Stimulated activated CD4-positive, alpha-beta T cell treated with anti-CD3 and anti-CD28 coated beads, Interleukin-1b, Interleukin-23, amount 100 ng/mL, for 4 hours (primary cell): ENCODE data around the gene MRM2.

Source experiments
- DNase-seq, 2 donors: peaks; one replicate each; pipeline ENCODE4 v3.0.0-alpha.2; 2020; ENCODE audit warnings: low read depth in 2 of 2

Gene MRM2

DNA sequence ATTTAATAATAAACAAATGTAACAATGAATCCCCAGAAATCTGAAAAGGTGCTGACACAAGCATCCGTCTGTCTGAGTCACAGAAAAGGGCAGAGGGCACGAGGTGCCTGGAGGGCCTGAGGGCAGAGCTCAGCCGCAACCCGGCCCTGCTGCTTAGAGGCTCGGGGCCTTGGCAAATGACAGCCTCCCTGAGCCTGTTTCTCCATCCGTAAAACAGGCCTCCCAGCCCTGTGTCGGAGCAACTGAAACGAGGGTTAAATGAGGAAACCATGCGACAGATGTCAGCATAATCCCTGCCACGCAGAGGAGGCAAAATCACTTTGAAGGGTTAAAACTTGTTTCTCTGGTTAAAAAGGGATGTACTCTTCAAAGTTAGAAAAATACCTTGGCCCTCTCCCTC is 24.9 kb upstream of the MRM2 start:
- no peak for DNase-seq

DNA sequence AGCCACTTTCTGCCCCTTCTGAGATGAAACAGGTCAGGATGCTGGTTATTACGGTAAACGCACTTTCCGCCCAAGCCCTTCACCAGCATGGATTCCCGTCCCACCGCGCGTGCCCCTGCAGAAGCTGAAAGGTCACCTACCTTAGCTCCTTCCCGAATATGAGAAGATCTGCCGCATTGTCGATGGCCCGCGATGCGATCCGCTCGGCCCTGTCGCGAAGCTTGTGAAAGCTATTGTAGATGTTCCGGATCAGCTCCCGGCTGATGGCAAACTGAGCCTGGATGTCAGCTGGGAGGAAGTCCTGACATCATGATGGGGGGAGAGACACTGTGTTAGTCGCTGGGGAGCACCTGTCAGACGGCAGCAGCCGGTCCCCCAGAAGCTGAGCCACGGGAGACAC is 22.2 kb upstream of the MRM2 start:
- DNase-seq = no peak

DNA sequence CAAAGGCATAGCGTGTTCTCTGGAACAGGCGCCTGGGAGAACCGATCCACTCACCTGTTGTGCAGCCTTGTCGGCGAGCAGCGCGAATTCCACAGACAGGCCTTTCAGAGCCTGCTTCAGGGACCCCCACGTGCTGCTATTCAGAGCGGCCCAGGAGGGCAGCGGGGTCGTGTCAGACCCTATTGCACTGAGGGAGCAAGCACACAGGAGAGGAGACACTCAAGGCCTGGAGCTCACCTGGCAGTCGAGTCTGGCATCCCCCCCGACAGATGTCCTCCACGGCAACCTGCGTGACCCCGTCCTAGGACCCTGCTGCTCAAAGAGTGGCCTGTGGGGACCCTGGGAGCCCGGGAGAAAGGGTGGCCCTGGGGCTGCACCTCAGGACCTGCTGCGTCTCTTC is 21.2 kb upstream of the MRM2 start:
- DNase-seq = no peak

DNA sequence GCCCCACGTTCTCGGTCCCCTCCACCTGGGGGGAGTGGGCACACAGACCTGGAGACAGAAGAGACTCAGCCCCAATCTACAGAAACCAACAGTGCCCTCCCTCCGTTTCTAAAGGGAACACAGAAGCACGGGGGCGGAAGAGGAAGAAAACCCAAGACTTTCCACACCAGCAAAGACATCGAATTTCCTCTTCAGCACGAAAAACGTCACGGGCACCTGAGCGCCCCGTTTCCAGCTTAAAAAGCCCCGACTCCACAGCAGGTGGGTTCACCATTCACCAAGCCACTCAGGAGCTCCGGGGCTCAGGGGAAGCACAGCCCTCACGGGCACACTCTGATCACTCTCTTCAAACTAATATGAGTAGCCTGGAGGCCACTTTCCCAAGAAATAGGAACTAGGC is 19.6 kb upstream of the MRM2 start:
- DNase-seq = peak in 1 of 2 donors; percentile 32

DNA sequence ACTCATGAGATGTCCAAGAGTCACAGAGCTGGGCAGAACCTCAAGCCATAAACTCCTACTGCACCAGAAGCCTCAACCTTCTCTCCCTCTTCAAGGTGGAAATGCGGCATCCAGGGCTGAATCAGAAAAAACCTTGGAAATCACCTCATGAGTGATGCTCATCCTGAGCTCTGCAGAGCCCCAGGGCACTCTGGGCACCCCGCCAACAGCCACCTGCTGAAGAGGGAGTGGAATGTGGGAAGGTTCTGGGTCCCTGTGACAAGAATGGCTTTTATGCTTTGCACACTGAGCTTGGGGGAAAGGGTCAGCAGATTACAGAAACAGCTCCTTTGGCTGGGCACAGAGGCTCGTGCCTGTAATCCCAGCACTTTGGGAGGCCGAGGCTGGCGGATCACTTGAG is 18.8 kb upstream of the MRM2 start:
- DNase-seq = no peak

DNA sequence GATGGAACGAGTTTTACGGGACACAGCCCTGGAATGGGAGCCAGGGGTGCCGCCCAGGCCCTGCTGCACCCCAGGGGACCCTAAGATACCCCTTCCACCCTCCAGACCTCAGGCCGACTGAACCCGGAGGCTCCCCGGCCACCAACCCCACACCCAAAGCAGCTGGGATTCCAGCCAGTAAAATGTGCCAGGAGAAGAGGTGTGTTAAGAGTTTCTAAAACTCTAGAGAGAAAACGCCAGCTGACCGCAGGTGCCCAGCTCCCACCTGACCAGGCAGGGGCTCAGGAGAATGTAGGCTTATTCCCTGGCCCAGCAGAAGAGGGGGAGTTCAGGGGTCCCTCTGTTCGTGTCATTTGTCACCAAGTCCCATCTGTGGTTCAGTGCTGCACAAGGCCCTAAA is 17.5 kb upstream of the MRM2 start:
- no peak for DNase-seq

DNA sequence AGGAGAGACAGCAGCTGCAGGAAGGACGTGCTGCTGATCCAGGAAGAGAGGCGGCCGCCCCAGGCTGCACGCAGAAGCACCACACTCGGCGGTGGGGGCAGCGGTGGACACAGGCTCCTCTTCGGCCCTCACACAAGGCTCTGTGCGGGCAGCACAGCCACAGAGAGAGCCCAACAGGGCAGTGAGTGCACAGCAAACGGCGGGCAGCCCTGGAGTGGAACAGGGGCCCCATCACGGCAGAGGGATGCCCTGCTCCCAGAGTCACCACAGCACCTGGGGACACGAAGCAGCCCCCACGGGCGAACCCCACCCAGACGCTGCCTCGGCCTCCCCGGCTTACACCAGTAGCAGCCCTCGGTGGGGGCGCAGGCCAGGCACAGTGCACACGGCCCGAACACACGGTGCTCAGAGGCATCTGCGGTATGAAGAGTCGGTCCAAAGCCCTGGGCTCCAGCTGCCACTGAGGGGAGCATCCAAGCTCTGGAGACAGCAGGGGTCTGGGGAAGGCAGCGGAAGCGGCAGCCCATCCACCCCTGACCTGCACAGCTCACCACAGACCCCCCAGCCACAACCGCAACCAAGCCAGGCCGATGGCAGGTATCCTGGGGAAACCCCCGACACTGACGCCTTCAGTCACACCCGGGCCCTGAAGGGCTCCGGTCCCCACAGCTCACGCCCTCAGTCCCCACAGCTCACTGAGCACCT is 16.8 kb upstream of the MRM2 start:
- DNase-seq = no peak

DNA sequence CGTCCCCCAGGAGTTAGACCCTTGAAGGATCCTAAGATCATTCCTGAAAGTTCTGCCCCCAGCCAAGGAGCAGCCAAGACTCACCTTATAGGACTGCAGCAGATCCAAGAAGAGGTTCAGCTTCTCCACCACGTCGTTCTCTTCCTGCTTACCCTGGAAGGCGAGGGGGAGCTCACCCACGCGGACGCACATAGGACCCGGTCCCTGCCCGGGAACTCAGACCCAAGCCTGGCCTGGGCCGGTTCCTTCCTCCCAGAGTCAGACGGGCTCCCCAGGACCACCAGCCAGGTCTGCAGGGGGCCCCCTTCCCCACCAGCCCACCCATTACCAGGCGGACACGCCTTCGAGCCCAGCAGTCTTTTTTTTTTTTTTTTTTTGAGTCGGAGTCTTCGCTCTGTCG is 15.6 kb upstream of the MRM2 start:
- no peak for DNase-seq

DNA sequence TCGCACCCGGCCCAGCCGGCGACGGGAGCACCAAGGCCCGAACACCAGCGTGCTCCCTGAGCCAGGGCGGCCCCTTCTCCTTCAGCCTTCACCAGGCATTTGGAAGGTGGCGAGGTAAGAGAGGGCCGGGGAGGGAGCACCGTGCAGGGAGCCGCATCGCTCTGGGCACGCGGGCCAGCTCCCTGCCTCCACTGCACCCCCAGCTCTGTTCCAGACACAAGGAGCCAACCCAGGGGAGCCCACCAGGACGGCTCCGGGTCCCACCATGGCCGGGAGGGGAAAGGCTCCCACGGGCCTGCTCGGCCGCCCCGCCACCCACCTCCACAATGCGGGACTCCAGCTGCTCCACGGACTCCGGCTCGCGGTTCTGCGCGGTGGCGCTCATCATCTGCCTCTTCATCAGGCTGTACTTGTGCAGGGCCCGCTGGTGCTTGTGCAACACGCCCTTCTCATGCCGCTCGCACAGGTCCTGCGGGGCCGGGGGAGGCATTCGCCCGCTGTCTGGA is 15.1 kb upstream of the MRM2 start:
- no peak for DNase-seq

DNA sequence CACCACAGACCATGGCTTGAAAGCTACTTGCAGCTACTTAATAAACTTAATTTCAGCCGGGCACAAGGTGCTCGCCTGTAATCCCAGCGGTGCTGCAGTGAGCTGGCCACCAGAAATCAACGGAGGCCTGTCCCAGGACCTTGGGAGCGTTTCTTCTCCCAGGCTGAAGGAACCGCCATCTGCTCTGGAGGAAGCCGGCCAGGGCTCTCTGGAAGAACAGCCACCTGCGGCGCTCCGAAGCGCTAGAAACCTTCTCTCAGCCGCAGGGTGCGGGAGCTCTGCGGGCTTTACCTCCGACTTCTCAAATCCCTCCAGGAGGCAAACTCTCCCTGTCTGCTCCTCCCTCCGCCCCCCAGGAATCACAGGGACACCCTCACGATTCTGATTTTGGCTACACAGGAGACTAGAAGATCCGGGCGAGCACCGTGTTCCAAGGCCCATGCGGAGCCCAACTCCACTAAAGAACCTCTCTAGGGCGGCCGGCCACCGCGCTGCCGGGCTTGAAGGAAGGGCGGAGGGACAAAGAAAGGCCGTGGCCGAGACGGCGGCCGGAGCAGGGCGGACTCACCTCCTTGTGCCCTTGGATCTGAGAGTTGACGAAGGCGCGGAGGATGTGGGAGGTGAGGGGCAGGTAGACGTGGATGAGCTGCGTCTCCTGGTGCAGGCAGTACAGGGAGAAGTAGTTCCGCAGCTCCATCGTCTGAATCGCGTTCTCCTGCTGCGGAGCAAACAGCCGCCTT is 14.5 kb upstream of the MRM2 start:
- DNase-seq = no peak

DNA sequence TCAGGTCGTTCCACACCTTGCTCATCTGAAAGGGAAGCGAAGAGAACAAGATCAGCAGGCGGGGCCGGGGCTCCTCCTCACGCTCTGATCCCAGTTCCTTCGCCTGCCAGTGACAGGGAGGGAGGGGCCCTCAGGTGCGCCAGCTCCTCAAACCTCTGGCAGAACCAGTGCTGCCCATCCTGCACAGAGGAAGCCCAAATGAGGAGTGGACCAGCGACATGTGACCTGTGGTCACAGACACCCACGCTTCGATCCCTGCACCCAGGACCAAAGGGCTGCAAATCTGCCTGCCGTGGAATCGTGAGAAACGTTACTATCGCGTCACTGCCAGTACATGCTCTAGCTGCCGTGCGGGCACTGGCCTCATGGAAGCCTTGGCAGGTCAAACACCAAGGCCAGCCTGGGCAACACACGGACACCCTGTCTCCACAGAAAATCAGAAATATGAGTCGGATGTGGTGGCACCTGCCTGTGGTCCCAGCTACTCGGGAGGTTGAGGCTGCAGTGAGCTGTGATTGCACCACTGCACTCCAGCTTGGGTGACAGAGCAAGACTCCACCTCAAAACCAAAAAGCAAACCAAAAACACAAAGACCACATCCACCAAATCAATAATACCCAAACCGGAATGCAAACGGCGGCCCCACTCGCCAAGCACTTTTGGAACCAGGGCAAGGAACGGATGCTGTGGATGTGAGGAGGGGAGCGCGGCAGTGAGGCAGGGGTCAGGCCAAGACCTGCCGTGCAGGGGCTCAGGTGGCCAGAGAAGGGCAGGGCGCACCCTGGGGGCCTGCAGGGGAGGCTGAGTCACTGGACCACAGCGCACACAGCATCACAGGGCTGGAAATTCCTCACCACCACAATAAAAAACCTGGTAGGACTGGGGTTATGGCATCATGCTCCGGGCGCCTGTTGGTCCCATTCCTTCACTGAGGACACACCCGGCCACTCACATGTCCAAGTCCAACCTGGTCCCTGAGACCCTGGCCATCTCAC is 13.4 kb upstream of the MRM2 start:
- no peak for DNase-seq

DNA sequence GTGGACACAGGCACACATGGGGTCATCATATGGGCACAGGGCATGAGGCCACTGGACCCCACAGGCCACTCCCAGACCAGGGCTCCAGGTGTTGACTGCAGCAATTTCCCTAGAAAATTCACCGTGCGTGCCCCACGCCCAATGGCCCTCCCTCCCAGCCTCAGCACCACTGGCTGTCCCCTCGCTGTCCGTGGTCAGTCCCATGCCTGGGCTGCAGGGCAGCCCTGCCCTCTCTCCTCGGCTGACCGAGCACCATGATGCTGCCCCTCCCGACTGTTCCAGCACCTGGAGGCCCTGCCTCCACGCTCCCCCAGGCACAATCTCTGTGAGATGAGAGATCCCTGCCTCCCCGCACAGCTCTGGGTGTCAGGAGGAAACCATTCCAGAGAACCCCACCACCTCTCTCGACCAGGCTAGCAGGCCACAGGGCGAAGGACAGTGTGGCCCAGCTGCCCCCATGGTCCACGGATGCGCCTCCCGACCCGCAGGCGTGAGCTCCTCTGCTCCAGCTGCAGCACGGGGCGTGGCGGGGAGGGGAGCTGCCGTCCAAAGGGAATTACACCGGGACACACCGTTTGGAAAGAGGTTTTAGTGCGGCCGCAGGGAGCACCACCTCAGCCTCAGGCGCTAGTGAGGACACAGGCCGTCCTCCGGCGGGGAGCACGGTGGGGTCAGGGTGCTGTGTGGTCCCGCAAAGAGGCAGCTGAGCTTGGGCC is 12.6 kb upstream of the MRM2 start:
- no peak for DNase-seq

DNA sequence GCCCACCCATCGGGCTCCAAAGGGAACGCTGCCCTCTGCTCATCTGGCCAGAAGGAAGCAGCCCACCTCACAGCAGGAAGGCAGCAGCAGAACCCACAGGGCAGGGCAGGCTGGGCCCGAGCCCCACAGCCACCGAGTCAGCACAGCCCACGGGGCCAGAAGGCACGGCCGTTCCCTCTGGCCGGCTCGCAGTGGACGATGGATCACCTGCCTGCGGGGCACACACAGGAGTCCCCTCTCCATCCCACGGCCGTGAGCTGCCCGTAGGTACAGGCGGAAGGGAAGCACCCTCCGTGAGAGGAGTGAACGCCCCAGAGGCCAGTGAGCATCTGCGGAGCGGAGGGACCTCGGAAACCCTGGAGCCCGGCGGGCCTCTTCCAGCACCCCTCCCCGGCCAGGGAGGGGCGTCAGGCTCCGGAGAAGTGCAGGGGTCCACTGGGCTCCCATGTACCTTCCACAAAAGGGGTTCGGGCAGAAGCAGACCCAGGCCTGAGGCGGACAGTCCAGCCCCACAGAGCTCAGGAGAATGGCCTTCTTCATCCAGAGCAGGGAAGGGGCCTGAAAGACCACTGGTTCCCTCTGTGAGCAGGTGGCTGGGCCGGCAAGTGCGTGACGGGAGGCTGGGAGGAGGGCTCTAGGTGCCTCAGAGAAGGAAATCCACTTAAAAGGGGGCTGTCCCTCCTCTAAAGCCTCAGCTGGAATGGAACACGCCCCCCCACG is 11.7 kb upstream of the MRM2 start:
- DNase-seq = no peak

DNA sequence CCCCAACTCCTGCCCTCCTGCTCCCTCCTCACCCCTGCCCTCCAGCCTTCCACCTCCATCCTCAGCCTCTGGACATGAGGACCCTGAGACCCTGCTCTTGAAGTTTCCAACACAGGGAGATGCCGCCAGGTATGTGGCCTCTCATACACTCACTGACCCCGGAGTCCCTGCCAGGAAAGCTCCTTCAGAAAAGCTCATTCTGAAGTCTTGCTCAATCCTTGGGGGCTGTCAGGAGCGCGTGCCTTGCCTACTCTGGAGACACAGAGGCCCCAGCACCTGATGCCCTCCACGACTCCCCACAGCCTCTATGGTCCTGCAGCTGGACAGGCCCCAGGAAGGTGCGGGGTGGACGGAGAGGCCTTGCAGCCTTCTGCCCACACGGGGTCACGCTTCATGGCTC is 11.0 kb upstream of the MRM2 start:
- no peak for DNase-seq

DNA sequence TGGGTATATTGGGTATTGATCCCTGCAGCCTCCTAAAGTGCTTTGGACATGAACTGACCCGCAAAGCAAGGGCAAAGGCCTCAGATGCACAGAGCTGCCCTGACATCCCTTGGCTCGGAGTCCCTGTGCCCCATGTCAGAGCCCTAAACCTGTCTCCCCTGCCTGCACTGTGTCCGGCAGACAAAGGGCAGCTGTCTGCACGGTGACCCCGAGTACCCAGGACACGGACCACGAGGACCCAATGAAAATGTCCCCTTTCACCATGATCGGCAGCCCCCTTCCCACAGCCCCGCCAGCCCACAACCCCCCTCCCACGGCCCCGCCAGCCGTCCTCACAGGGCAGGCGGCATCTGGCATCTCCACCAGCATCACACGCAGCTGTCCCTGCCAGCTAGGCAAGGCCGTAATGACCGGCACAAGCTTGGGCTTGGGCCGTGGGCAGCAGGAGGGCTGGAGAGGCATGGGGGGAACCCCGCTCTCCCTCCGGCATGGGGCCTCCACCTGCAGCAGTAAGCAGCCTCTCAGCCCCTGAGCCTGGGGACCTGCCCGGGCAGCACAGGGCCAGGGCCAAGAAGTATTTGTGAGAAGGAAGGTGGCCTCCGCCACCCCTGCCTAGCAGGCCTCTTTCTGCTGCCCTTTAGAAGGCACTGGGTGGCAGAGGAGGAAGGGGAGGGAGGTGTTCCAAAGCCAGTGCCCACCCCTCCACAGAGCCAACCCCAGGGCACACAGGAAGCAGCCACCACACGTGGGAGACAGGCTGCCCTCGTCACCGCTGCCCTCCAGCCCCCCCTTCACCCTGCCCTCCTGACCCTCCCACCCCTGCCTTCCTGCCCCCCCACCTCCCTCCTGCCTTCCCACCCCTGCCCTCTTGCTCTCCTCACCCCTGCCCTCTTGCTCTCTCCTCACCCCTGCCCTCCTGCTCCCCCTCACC is 10.1 kb upstream of the MRM2 start:
- no peak for DNase-seq

DNA sequence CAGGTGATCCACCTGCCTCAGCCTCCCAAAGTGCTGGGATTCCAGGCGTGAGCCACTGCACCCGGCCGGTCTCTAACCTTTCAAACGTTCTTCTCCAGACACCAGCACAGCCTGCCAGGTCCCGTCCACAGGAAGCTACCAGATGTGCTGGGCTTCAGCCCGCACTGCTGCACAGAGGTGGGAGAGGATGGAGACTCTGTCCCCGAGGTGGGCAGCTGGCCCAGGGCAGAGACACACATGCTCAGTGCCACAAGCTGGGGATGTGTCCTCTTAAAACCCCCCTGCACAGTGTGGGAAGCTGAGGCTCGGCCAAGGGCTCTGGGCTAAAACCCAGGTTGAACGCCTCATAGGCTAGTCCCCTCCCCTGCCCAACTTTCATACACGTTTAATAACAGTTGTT is 9.4 kb upstream of the MRM2 start:
- no peak for DNase-seq

DNA sequence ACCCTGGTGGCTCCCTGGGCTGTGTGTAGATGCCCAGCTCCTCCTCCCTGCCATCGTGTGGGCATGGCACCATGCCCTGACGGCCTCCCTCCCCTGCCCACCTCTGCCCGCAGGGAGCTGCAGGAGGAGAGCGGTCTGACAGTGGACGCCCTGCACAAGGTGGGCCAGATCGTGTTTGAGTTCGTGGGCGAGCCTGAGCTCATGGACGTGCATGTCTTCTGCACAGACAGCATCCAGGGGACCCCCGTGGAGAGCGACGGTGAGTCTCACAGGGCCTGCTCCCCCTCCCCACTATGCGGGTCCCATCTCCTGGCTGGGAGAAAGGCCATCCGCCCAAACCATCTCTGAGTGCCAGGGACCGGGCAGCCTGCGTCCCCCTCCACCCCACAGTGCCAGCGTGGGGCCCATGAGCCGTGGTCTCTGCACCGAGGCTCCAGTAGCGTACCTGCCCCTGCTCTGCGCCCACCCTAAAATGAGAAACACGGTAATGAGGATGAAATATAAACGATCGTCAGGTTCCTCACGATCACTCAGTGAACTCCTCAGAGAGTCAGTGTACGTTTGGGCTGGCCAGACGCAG is 7.8 kb upstream of the MRM2 start:
- DNase-seq = no peak

DNA sequence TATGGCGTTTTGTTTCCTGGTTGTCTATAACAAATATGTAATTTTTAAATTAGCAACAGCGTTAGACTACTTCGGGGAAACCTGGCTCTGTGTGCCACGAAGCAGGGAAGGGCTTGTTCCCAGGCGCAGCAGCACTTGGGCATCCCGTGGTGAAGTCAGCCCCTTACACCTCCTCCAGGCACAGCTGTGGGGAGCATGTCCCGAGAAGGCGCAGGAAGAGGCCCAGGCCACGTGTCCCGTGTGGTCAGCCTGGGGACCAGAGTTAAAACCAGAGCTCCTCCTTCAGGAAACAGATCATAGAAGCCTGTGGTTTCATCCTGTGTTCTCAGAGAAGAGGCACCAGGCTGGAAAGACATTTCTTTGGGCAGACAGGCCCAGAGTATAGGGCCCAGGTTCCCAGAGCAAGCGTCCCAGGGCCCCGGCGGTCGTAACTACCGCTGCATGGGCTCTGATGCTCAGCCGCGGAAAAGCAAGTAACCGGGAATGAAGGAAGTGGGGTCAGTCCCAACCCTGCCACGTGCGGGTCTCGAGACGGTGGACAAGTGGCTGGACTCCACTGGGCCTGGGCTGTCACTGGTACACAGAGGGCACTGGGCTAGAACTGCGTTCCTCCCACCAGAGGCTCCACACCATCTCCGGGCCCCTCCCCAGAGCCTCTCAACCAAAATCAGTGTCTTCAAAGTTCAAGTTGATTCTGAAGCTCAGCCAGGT is 7.1 kb upstream of the MRM2 start:
- DNase-seq = no peak
